GM21619 (cell line): ENCODE data around the gene MARS1.
"Not testable (repeated sequence)": the region's sequence is repeated elsewhere in the genome, so short reads cannot be mapped to it uniquely, and the experiment has no call there.

Experiments
- ATAC-seq: cut with Tn5 transposase; IDR thresholded peaks from one replicate; pipeline ENCODE4 v1.9.1; 2021; ENCODE audit not compliant: unreplicated experiment

MARS1 gene

DNA sequence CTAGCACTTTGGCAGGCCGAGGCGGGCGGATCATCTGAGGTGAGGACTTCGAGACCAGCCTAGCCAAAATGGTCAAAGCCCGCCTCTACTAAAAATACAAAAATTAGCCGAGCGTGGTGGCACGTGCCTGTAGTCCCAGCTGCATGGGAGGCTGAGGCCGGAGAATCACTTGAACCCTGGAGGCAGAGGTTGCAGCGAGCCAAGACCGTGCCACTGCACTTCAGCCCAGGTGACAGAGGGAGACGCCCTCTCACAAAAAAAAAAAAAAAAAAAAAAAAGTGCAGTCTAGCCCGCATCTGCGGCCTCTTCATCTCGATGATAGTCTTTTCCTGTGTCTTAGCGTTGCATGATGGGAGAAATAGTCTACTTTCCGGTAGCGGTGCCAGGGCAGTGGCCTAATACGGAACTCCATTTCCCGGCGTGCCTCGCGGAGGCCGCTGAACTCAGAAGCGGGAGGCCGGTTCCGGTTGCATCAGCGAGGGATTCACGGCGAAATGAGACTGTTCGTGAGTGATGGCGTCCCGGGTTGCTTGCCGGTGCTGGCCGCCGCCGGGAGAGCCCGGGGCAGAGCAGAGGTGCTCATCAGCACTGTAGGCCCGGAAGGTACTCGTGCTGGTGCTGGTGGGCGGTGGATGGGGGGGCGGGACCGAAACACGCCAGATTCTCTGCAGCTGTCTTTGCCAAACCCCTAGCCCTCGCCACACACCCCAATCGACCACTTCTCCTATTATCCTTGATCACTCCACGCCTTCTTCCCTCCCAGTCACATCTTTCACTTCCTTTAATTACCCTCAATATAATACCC, at the start of gene MARS1:
TSS of gene MARS1 (plus strand) at position 472 of the 805 bp plus-strand sequence. CDS start at position 495, 23 bp downstream.
- ATAC-seq, result peak; percentile 97

GRCh38 chr12:57438400-57438799, 49.5 kb upstream of the MARS1 start:
- no peak for ATAC-seq

- ATAC-seq, result no peak
Observed at GRCh38 chr12:57439762-57440266, 48.1 kb upstream of the MARS1 start.

GRCh38 chr12:57441393-57441792, 46.5 kb upstream of the MARS1 start:
- not testable (repeated sequence) for ATAC-seq

- ATAC-seq, result no peak
Observed at GRCh38 chr12:57441846-57442427, 45.9 kb upstream of the MARS1 start.

DNA sequence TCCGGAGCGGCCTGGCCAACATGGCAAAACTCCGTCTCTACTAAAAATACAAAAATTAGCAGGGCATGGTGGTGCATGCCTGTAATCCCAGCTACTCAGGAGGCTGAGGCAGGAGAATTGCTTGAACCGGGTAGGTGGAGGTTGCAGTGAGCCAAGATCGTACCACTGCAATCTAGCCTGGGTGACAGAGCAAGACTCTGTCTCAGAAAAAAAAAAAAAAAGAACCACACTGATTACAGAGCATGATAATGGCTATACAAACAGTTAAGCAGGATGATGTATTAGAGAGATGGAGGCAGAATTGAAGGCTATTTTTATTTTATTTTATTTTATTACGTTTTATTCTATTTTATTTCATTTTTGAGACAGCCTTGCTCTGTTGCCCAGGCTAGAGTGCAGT, 43.5 kb upstream of the MARS1 start:
- ATAC-seq, result not testable (repeated sequence)

GRCh38 chr12:57444744-57445143, 43.1 kb upstream of the MARS1 start:
- ATAC-seq, result no peak

DNA sequence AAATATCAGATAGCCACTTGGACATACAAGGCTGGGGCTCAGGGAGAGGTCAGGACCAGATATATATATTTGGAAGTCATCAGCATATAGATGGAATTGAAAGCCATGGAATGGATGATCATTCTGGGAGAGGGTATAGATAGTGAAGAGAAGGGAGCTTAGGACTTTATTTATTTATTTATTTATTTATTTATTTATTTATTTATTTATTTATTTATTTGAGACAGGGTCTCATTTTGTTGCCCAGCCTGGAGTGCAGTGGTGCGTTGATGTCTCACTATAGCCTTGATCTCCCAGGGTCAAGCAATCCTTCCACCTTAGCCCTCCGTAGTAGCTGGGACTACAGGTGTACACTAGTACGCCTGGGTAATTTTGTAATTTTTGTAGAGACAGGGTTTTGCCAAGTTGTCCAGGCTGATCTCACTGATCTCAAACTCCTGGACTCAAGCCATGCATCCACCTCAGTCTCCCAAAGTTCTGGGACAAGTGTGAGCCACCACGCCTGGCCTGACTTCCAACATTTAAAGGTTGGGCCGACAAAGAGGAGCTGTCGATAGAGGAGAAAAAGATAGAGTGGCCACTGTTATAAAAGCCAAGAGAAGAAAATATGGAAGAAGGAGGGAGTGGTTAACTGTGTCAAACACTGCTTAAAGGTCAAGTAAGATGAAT, 41.4 kb upstream of the MARS1 start:
- no peak for ATAC-seq

- ATAC-seq, result no peak
Observed at GRCh38 chr12:57448669-57449068, 39.2 kb upstream of the MARS1 start.

- ATAC-seq, result no peak
Observed at GRCh38 chr12:57449375-57449774, 38.5 kb upstream of the MARS1 start.

- ATAC-seq, result no peak
Observed at GRCh38 chr12:57450057-57450456, 37.8 kb upstream of the MARS1 start.

DNA sequence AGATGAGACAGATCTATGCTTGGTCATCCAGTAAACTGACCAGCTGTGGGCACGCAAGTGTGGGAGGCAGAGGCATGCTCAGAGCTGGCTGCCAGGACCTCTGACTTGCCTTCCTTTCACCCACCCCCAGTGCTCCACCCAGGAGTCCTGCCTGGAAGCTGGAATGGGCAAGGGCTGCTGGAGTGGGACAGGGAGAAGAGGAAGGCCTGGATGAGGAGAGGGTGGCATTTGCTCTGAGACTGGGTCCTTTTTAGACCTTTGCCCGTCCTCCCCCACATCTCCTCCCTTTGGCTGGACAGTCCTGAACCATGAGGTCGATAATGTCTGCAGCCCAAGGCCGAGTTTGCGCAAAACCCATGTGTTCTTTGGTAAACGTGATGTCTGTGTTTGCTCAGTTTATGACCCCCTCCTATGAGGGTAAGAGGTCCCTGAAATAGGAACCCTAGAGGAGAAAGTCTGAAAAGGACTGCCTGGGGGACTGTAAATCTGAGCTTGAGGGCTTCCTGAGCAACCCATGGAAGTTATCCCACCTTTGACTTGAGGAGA, 36.6 kb upstream of the MARS1 start:
- no peak for ATAC-seq

DNA sequence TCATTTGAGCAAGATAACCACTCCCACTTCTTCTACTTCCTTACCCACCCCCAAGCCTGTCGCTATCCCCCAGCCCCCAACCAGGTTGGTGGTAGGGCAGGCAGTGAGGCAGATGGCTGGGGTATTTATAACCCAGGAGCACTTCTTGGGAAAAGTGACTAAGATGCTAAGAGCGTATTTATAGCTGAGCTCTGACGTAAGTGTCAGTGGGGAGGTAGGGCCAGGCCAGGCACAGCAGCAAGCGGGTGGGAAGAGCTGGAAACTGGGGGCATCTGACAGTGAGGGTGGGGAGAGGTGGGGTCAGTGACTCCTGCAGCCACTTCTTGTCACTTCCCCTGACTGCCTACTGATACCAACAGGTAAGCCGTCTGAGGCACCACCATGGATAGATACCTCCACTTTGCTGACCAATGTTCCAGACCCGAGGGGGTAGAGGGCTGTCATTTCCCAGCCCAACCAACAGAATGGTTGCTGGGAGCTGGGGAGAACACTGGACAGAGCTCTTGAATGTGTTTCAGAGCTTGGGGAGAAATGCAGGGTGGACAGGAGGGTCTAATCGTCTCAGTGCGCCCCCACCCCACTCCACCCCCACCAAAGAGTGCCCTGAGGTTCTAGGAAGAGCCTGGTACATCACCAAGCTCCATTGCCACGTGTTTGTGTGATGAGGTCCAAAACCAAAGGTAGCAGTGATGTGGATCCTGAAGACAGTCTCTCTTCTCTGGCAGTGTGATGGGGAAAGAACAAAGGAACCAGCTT, 35.5 kb upstream of the MARS1 start:
- ATAC-seq, result no peak

- peak; percentile 41 for ATAC-seq
Observed at GRCh38 chr12:57452937-57453509, 34.8 kb upstream of the MARS1 start.

DNA sequence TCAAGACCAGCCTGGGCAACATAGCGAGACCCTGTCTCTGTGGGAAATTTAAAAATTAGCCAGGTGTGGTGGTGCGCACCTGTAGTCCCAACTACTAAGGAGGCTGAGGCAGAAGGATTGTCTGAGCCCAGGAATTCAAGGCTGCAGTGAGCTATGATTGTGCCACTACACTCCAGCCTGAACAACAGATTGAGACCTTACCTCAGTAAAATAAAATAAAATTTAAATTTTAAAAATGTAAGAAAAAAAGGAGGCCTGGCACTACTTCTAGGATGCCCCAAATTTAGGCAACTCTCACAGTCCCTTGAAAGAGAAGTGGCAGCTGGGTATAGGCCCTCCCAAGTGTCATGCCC, 33.7 kb upstream of the MARS1 start:
- ATAC-seq, result no peak

- no peak for ATAC-seq
Observed at GRCh38 chr12:57454566-57455373, 33.1 kb upstream of the MARS1 start, which contains the start of gene INHBE. Gene INHBE, plus strand, starts transcription at chr12:57455307. Its CDS starts 230 bp downstream, at chr12:57455537.

GRCh38 chr12:57455374-57456144, 32.3 kb upstream of the MARS1 start:
- ATAC-seq, result no peak

GRCh38 chr12:57456145-57456700, 31.6 kb upstream of the MARS1 start:
- ATAC-seq, result peak; percentile 34
